PFSK-1 (cell line): ENCODE results near the gene CCDC51.

Source experiments
- FOXP2 ChIP-seq: optimal IDR thresholded peaks from 2 replicates; pipeline ENCODE3; 2011; ENCODE audit warnings: borderline replicate concordance, control low read depth, inconsistent platforms; ENCODE audit not compliant: insufficient read depth; ENCODE audit errors: extremely low read length, extremely low read depth
- POLR2AphosphoS5 ChIP-seq: IDR thresholded peaks from 2 replicates; pipeline ENCODE4 v1.6.1; 2012; ENCODE audit warnings: low read depth, mild to moderate bottlenecking, control low read depth, low read length, moderate library complexity
- REST ChIP-seq, 2 experiments: IDR thresholded peaks; 2 replicates each; pipeline versions ENCODE4 v1.6.1 to v1.8.0; 2011 to 2012; ENCODE audit warnings: low read depth in 2 of 2, low read length in 2 of 2, control low read depth in 1 of 2, inconsistent platforms in 1 of 2, mild to moderate bottlenecking in 1 of 2, moderate library complexity in 1 of 2; ENCODE audit not compliant: insufficient read depth in 1 of 2
- SIN3A ChIP-seq: IDR thresholded peaks from 2 replicates; pipeline ENCODE4 v1.6.1; 2012; ENCODE audit warnings: mild to moderate bottlenecking, low read length, moderate library complexity, borderline replicate concordance; ENCODE audit not compliant: insufficient read depth
- TAF1 ChIP-seq: IDR thresholded peaks from 2 replicates; pipeline ENCODE4 v1.6.1; 2012; ENCODE audit warnings: low read length, control low read depth, borderline replicate concordance; ENCODE audit not compliant: insufficient read depth

The CCDC51 gene

GRCh38 chr3:48416091-48416505 is 23.8 kb downstream of the CCDC51 start:
- no peak for TF ChIP-seq FOXP2
- TF ChIP-seq POLR2AphosphoS5: no peak
- TF ChIP-seq REST (IDR thresholded peaks at IDR 0.05; ENCODE audit: insufficient read depth in 1 of 2, low read depth in 2 of 2, low read length in 2 of 2): no peak
- no peak for TF ChIP-seq SIN3A
- TF ChIP-seq TAF1: no peak

- TF ChIP-seq REST (IDR thresholded peaks at IDR 0.05; ENCODE audit: insufficient read depth in 1 of 2, low read depth in 2 of 2, low read length in 2 of 2): no peak
- no peak for TF ChIP-seq POLR2AphosphoS5
- TF ChIP-seq TAF1: no peak
- no peak for TF ChIP-seq SIN3A
- TF ChIP-seq FOXP2: no peak
Observed at GRCh38 chr3:48415251-48415953, 24.5 kb downstream of the CCDC51 start.

- TF ChIP-seq REST (IDR thresholded peaks at IDR 0.05; ENCODE audit: insufficient read depth in 1 of 2, low read depth in 2 of 2, low read length in 2 of 2): no peak
- no peak for TF ChIP-seq FOXP2
- TF ChIP-seq POLR2AphosphoS5: no peak
- no peak for TF ChIP-seq SIN3A
- TF ChIP-seq TAF1: no peak
Observed at GRCh38 chr3:48414376-48415250, 25.3 kb downstream of the CCDC51 start.

- TF ChIP-seq REST (IDR thresholded peaks at IDR 0.05; ENCODE audit: insufficient read depth in 1 of 2, low read depth in 2 of 2, low read length in 2 of 2) (no peak), POLR2AphosphoS5 (no peak)
Observed at GRCh38 chr3:48413611-48414010, 26.3 kb downstream of the CCDC51 start.

GRCh38 chr3:48413086-48413485 is 26.8 kb downstream of the CCDC51 start:
- TF ChIP-seq TAF1 (no peak), REST (IDR thresholded peaks at IDR 0.05; ENCODE audit: insufficient read depth in 1 of 2, low read depth in 2 of 2, low read length in 2 of 2) (no peak), SIN3A (no peak)
